Liver (tissue), 9 donors: ENCODE results near the gene WNT8B. TPM values are rescaled to one million over a fixed set of nuclear protein-coding genes. Genes with fewer than 3 reads are reported as not detected.

Experiments used
- DNase-seq: peaks from one replicate; pipeline ENCODE4 v3.0.0-alpha.2; 2017; ENCODE audit warnings: low spot score
- H3K27ac ChIP-seq, 2 donors: one replicate each; pipeline ENCODE4 v1.7.0; 2013; ENCODE audit warnings: inconsistent platforms in 2 of 2, low read length in 2 of 2, control low read depth in 1 of 2, low read depth in 1 of 2, mild to moderate bottlenecking in 1 of 2
- H3K27me3 ChIP-seq, 4 donors: one replicate each; pipeline versions ENCODE4 v1.6.1 to v1.7.0; 2013; ENCODE audit warnings: low read length in 3 of 4, inconsistent platforms in 1 of 4, mild to moderate bottlenecking in 1 of 4, moderate library complexity in 1 of 4; ENCODE audit not compliant: control insufficient read depth in 4 of 4, insufficient read depth in 4 of 4
- H3K36me3 ChIP-seq, 4 donors: one replicate each; pipeline versions ENCODE4 v1.6.1 to v1.7.0; 2013; ENCODE audit warnings: low read length in 3 of 4, mild to moderate bottlenecking in 3 of 4, low read depth in 1 of 4, moderate library complexity in 1 of 4; ENCODE audit not compliant: control insufficient read depth in 4 of 4, insufficient read depth in 3 of 4
- H3K4me1 ChIP-seq, 4 donors: one replicate each; pipeline versions ENCODE4 v1.6.1 to v1.7.0; 2013; ENCODE audit warnings: low read length in 3 of 4, mild to moderate bottlenecking in 3 of 4, moderate library complexity in 1 of 4; ENCODE audit not compliant: control insufficient read depth in 4 of 4, insufficient read depth in 4 of 4
- H3K4me3 ChIP-seq, 3 donors: one replicate each; pipeline versions ENCODE4 v1.6.1 to v1.7.0; 2013; ENCODE audit warnings: low read length in 3 of 3, control low read depth in 1 of 3, low read depth in 1 of 3, mild to moderate bottlenecking in 1 of 3
- H3K9ac ChIP-seq, 2 donors: one replicate each; pipeline ENCODE4 v1.7.0; 2013; ENCODE audit warnings: low read length in 2 of 2, mild to moderate bottlenecking in 2 of 2, moderate library complexity in 2 of 2, control low read depth in 1 of 2, low read depth in 1 of 2
- H3K9me3 ChIP-seq, 4 donors: one replicate each; pipeline versions ENCODE4 v1.6.1 to v1.7.0; 2013; ENCODE audit warnings: low read length in 3 of 4; ENCODE audit not compliant: control insufficient read depth in 4 of 4
- ATF3 ChIP-seq: IDR thresholded peaks from 2 replicates; pipeline ENCODE4 v1.6.1; 2016; ENCODE audit warnings: antibody characterized with exemption
- CTCF ChIP-seq: fragments of 150-350 bp; IDR thresholded peaks from 2 replicates; pipeline ENCODE4 v1.5.1; 2017; ENCODE audit warnings: improper control_type of control experiment, low read depth, low read length; ENCODE audit not compliant: missing input control
- EGR1 ChIP-seq, 2 donors: IDR thresholded peaks; 2 replicates each; pipeline ENCODE4 v1.6.1; 2016 to 2018; ENCODE audit warnings: antibody characterized with exemption in 2 of 2, low read depth in 2 of 2
- FOXA1 ChIP-seq: IDR thresholded peaks from 2 replicates; pipeline ENCODE4 v1.6.1; 2016; ENCODE audit warnings: antibody characterized with exemption
- FOXA2 ChIP-seq: IDR thresholded peaks from 2 replicates; pipeline ENCODE4 v1.6.1; 2016; ENCODE audit warnings: antibody characterized with exemption
- GABPA ChIP-seq, 2 donors: IDR thresholded peaks in 1 of 2; conservative IDR thresholded peaks in 1 of 2; 2 replicates each; pipeline ENCODE4 v1.6.1; 2016; ENCODE audit warnings: antibody characterized with exemption in 2 of 2, mild to moderate bottlenecking in 1 of 2, moderate library complexity in 1 of 2
- HNF4A ChIP-seq, 2 donors: conservative IDR thresholded peaks; 2 replicates each; pipeline ENCODE4 v1.6.1; 2016; ENCODE audit warnings: antibody characterized with exemption in 2 of 2, mild to moderate bottlenecking in 2 of 2
- HNF4G ChIP-seq: IDR thresholded peaks from 2 replicates; pipeline ENCODE4 v1.6.1; 2016; ENCODE audit warnings: antibody characterized with exemption
- JUND ChIP-seq, 2 donors: IDR thresholded peaks; 2 replicates each; pipeline ENCODE4 v1.6.1; 2016; ENCODE audit warnings: antibody characterized with exemption in 2 of 2
- MAX ChIP-seq: IDR thresholded peaks from 2 replicates; pipeline ENCODE4 v1.6.1; 2016; ENCODE audit warnings: antibody characterized with exemption
- NR2F2 ChIP-seq: IDR thresholded peaks from 2 replicates; pipeline ENCODE4 v1.6.1; 2016; ENCODE audit warnings: antibody characterized with exemption
- RAD21 ChIP-seq, 2 donors: IDR thresholded peaks; 2 replicates each; pipeline ENCODE4 v1.6.1; 2016; ENCODE audit warnings: antibody characterized with exemption in 2 of 2, mild to moderate bottlenecking in 2 of 2
- REST ChIP-seq: IDR thresholded peaks from 2 replicates; pipeline ENCODE4 v1.6.1; 2016; ENCODE audit warnings: antibody characterized with exemption, mild to moderate bottlenecking
- RXRA ChIP-seq, 2 donors: IDR thresholded peaks; 2 replicates each; pipeline ENCODE4 v1.6.1; 2017 to 2018; ENCODE audit warnings: antibody characterized with exemption in 2 of 2, mild to moderate bottlenecking in 1 of 2
- SP1 ChIP-seq: IDR thresholded peaks from 2 replicates; pipeline ENCODE4 v1.6.1; 2018; ENCODE audit warnings: antibody characterized with exemption, mild to moderate bottlenecking
- TAF1 ChIP-seq: conservative IDR thresholded peaks from 2 replicates; pipeline ENCODE4 v1.6.1; 2016; ENCODE audit warnings: antibody characterized with exemption, mild to moderate bottlenecking
- YY1 ChIP-seq: IDR thresholded peaks from 2 replicates; pipeline ENCODE4 v1.6.1; 2016; ENCODE audit warnings: antibody characterized with exemption, mild to moderate bottlenecking
- ZBTB33 ChIP-seq: IDR thresholded peaks from 2 replicates; pipeline ENCODE4 v1.6.1; 2016; ENCODE audit warnings: antibody characterized with exemption
- WGBS: extraction: QIAGEN DNeasy Blood & Tissue Kit; methylation state at CpG from one replicate; pipeline ENCODE4 v1.1.7; 2013; 5-methylcytosine and 5-hydroxymethylcytosine counted together
- polyA plus RNA-seq, 2 donors: library from polyadenylated mRNA; stranded (reverse) in 1 of 2; unstranded in 1 of 2; fragments of 200-250 nt in 1 of 2; fragments of >200 nt in 1 of 2; fragmentation: Nextera tagmentation in 1 of 2; extraction: Ambion mirVana in 1 of 2; gene quantifications; one replicate each; pipeline versions ENCODE4 v1.2.1 to v1.2.3, GENCODE V29; 2013 to 2015
- total RNA-seq, 2 donors: library from RNA; depleted of rRNA; stranded (reverse); fragments of >200 nt; gene quantifications; one replicate each; pipeline ENCODE4 v1.2.3, GENCODE V29; 2014
- donor health status: healthy.
- donor health status: healthy.
- donor health status: healthy.
- donor health status: healthy.
- donor health status: healthy.

WNT8B gene
- total and polyA plus RNA-seq, 4 donors, result not detected

- no peaks in the 10 kb centered on the region for H3K27me3 ChIP-seq
- peaks cover 0 to 18% (median 15%) of the 10 kb centered on the region in 4 donors for H3K36me3 ChIP-seq
- no peak for TF ChIP-seq CTCF
- no peak for TF ChIP-seq TAF1
- peak; percentile 39 for TF ChIP-seq NR2F2
- peak; percentile 24 for TF ChIP-seq FOXA2
- TF ChIP-seq RAD21 (IDR thresholded peaks at IDR 0.05), result no peak
- TF ChIP-seq REST, result peak; percentile 41
- no peak for TF ChIP-seq FOXA1
- peak; percentile 41 for TF ChIP-seq SP1
- no peak for TF ChIP-seq ATF3
- peak; percentile 89 for TF ChIP-seq ZBTB33
- no peak for TF ChIP-seq JUND (IDR thresholded peaks at IDR 0.05)
- TF ChIP-seq RXRA (IDR thresholded peaks at IDR 0.05), result peak; percentile 53 to 57
- TF ChIP-seq YY1, result peak; percentile 99
- TF ChIP-seq HNF4G, result no peak
- no peak for TF ChIP-seq MAX
- peak in 1 of 2 donors; percentile 86 for TF ChIP-seq GABPA (IDR thresholded peaks at IDR 0.05 in 1 of 2, conservative IDR thresholded peaks at IDR 0.05 in 1 of 2)
- TF ChIP-seq EGR1 (IDR thresholded peaks at IDR 0.05; ENCODE audit: low read depth in 2 of 2), result no peak
- TF ChIP-seq HNF4A (conservative IDR thresholded peaks at IDR 0.05), result peak in 1 of 2 donors; percentile 42
- H3K4me3 ChIP-seq, result peak within 1 kb of the TSS; percentile 74 to 92 (median 89)
- H3K9ac ChIP-seq, result peak within 1 kb of the TSS; percentile 55 to 82
- peaks cover 0 to 20% (median 9%) of the 10 kb centered on the region in 4 donors for H3K4me1 ChIP-seq
- peak; percentile 87 for DNase-seq
- 1% methylated on average over 43 of the region's 43 CpGs for WGBS
- H3K9me3 ChIP-seq, result no peaks in the 10 kb centered on the region
- H3K27ac ChIP-seq, result peak within 1 kb of the TSS; percentile 38 to 50
Observed at GRCh38 chr10:100529475-100530298, 66.9 kb downstream of the WNT8B start, which contains the start of gene NDUFB8. Gene NDUFB8 (minus strand): TSS chr10:100529871. CDS start chr10:100529851, 20 bp downstream.
